ENCODE measurements around the gene SYNE2.
A peak's percentile ranks its signal among the peaks of the same experiment; 100 is the strongest.

The SYNE2 gene

GRCh38 chr14:64221391-64222003, 368.7 kb downstream of the SYNE2 start:
- no peak overlapping the region for H3K4me3 ChIP-seq (ENCODE audit: control insufficient read depth, low read depth, low read length)
- DNase-seq (ENCODE audit: low read depth), result no peak
- no peak for TF ChIP-seq CTCF (IDR thresholded peaks at IDR 0.05; ENCODE audit: control insufficient read depth, insufficient read depth, low read depth, low read length, missing control alignments)

DNA sequence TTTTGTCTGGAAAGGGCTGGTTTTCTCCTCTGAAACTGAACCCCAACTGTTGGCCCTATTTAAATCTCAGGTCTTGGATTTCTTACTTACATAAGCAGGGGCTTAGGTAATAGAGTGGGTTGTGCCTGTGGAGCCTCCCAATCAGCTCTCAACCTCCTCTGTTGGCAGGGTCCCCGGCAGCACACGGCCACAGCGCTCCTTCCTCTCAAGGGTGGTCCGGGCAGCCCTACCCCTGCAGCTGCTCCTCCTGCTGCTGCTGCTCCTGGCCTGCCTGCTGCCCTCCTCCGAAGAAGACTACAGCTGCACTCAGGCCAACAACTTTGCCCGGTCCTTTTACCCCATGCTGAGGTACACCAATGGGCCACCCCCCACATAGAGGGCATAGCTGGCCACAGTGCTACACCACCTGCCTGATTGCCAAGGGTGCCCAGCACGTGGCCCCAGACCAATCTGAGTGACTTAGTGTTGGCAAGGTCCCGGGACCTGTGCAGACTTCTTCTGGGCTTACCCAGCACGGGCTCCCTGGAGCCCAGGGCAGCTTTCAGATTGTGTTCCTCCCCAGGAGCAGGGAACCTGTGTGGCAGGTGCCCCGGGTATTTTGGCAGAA, 372.4 kb downstream of the SYNE2 start:
- H3K4me3 ChIP-seq (ENCODE audit: control insufficient read depth, low read depth, low read length), result no peak overlapping the region
- TF ChIP-seq CTCF (IDR thresholded peaks at IDR 0.05; ENCODE audit: control insufficient read depth, insufficient read depth, low read depth, low read length, missing control alignments), result no peak
- no peak for DNase-seq (ENCODE audit: low read depth)

- TF ChIP-seq CTCF (IDR thresholded peaks at IDR 0.05; ENCODE audit: control insufficient read depth, insufficient read depth, low read depth, low read length, missing control alignments), result no peak
- H3K4me3 ChIP-seq (ENCODE audit: control insufficient read depth, low read depth, low read length), result no peak overlapping the region
- DNase-seq (ENCODE audit: low read depth), result no peak
These were observed 375.1 kb downstream of the SYNE2 start for GRCh38 chr14:64227856-64228255.

GRCh38 chr14:64229489-64229888, 376.7 kb downstream of the SYNE2 start:
- TF ChIP-seq CTCF (IDR thresholded peaks at IDR 0.05; ENCODE audit: control insufficient read depth, insufficient read depth, low read depth, low read length, missing control alignments), result no peak
- H3K4me3 ChIP-seq (ENCODE audit: control insufficient read depth, low read depth, low read length), result no peak overlapping the region
- DNase-seq (ENCODE audit: low read depth), result no peak

GRCh38 chr14:64232095-64232838, 379.5 kb downstream of the SYNE2 start:
- no peak overlapping the region for H3K4me3 ChIP-seq (ENCODE audit: control insufficient read depth, low read depth, low read length)
- DNase-seq (ENCODE audit: low read depth), result peak; percentile 67
- TF ChIP-seq CTCF (IDR thresholded peaks at IDR 0.05; ENCODE audit: control insufficient read depth, insufficient read depth, low read depth, low read length, missing control alignments), result no peak

- no peak overlapping the region for H3K4me3 ChIP-seq (ENCODE audit: control insufficient read depth, low read depth, low read length)
- DNase-seq (ENCODE audit: low read depth), result no peak
- TF ChIP-seq CTCF (IDR thresholded peaks at IDR 0.05; ENCODE audit: control insufficient read depth, insufficient read depth, low read depth, low read length, missing control alignments), result no peak
These were observed 380.1 kb downstream of the SYNE2 start for GRCh38 chr14:64232944-64233343.

All from AG09309 (cell line).